A673 (cell line): ENCODE results near the gene U2AF1L4. TPM values are rescaled to one million over a fixed set of nuclear protein-coding genes. Genes with fewer than 3 reads are reported as not detected.

Experiments used
- BruUV-seq: library from RNA; stranded (reverse); fragments of 400-500 nt; replicated peaks from 2 replicates; lab custom pipeline; 2021; lab: Mats Ljungman, UMichigan
- CTCF ChIA-PET: fragments of 300-600 bp; sonication (Branson Sonifier 250); formaldehyde crosslinking; loops from one replicate; lab custom pipeline; 2022; ENCODE audit warnings: antibody characterized with exemption; lab: Charles Lee
- POLR2A ChIA-PET: fragments of 300-600 bp; sonication (Branson Sonifier 250); formaldehyde crosslinking; loops from one replicate; lab custom pipeline; 2022; ENCODE audit warnings: antibody characterized with exemption; ENCODE audit not compliant: low non-redundant PET; lab: Charles Lee
- DNase-seq: peaks from one replicate; pipeline ENCODE4 v3.0.0-alpha.2; 2015; ENCODE audit warnings: low spot score
- H3K27ac ChIP-seq: fragments of 200-600 bp; sonication (generic); 2 replicates; pipeline ENCODE4 v1.5.1; 2016; ENCODE audit warnings: mixed run types, low read depth, mild to moderate bottlenecking, mixed read lengths, antibody characterized with exemption, low read length; ENCODE audit not compliant: poor library complexity, severe bottlenecking
- H3K27me3 ChIP-seq: fragments of 200-600 bp; sonication (generic); replicated peaks from 2 replicates; pipeline ENCODE4 v1.6.1; 2017; ENCODE audit warnings: mixed run types, low read depth, mild to moderate bottlenecking, mixed read lengths, antibody characterized with exemption, low read length; ENCODE audit not compliant: insufficient read depth, poor library complexity
- H3K36me3 ChIP-seq: fragments of 200-600 bp; sonication (generic); 2 replicates; pipeline ENCODE4 v1.6.1; 2016; ENCODE audit warnings: mixed run types, mild to moderate bottlenecking, mixed read lengths, antibody characterized with exemption, low read length; ENCODE audit not compliant: insufficient read depth, poor library complexity, severe bottlenecking
- H3K4me1 ChIP-seq: fragments of 200-600 bp; sonication (generic); 2 replicates; pipeline ENCODE4 v1.6.1; 2017; ENCODE audit warnings: mixed run types, mild to moderate bottlenecking, mixed read lengths, antibody characterized with exemption, low read length; ENCODE audit not compliant: insufficient read depth, poor library complexity, severe bottlenecking
- H3K4me3 ChIP-seq: fragments of 200-600 bp; sonication (generic); 2 replicates; pipeline ENCODE4 v1.5.1; 2016; ENCODE audit warnings: low read depth, mixed run types, mild to moderate bottlenecking, mixed read lengths, low read length; ENCODE audit not compliant: poor library complexity, severe bottlenecking
- H3K9me3 ChIP-seq: fragments of 200-600 bp; sonication (generic); 2 replicates; pipeline ENCODE4 v1.6.1; 2016; ENCODE audit warnings: mixed run types, low read depth, mild to moderate bottlenecking, mixed read lengths, antibody characterized with exemption, low read length; ENCODE audit not compliant: poor library complexity, severe bottlenecking
- EZH2 ChIP-seq: fragments of 200-600 bp; sonication (generic); IDR thresholded peaks from 2 replicates; pipeline ENCODE4 v1.6.1; 2017; ENCODE audit warnings: borderline replicate concordance, low read depth, mild to moderate bottlenecking, mixed read lengths, antibody characterized with exemption, low read length; ENCODE audit not compliant: poor library complexity, severe bottlenecking
- intact Hi-C: fragments of 100-400 bp; cut with micrococcal nuclease; formaldehyde crosslinking; loops from one replicate; pipeline ENCODE4 v1.10.0; 2022; ENCODE audit not compliant: unreplicated experiment
- total RNA-seq: library from RNA; stranded (reverse); gene quantifications from 2 replicates; pipeline ENCODE4 v1.2.3, GENCODE V29; 2021
- TF ChIP-seq, protein P1 (sequence below): fragments of 300-800, 200-600 bp; sonication (generic); conservative IDR thresholded peaks from 2 replicates; pipeline ENCODE4 v1.5.1; 2017; ENCODE audit warnings: low read depth, mild to moderate bottlenecking, antibody characterized with exemption, low read length, moderate library complexity, mixed read lengths

The U2AF1L4 gene
- total RNA-seq, 1 experiment from 2014 or later: 21.0 TPM

GRCh38 chr19:35719402-35720162 is 25.6 kb downstream of the U2AF1L4 start:
- H3K27me3 ChIP-seq: no peaks in the 10 kb centered on the region
- H3K4me3 ChIP-seq: peak overlapping the region; percentile 96
- no peaks in the 10 kb centered on the region for H3K9me3 ChIP-seq
- DNase-seq: no peak
- TF ChIP-seq, protein P1, sequence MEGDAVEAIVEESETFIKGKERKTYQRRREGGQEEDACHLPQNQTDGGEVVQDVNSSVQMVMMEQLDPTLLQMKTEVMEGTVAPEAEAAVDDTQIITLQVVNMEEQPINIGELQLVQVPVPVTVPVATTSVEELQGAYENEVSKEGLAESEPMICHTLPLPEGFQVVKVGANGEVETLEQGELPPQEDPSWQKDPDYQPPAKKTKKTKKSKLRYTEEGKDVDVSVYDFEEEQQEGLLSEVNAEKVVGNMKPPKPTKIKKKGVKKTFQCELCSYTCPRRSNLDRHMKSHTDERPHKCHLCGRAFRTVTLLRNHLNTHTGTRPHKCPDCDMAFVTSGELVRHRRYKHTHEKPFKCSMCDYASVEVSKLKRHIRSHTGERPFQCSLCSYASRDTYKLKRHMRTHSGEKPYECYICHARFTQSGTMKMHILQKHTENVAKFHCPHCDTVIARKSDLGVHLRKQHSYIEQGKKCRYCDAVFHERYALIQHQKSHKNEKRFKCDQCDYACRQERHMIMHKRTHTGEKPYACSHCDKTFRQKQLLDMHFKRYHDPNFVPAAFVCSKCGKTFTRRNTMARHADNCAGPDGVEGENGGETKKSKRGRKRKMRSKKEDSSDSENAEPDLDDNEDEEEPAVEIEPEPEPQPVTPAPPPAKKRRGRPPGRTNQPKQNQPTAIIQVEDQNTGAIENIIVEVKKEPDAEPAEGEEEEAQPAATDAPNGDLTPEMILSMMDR: no peak
- no peak for TF ChIP-seq EZH2
- peaks cover 41% of the 10 kb centered on the region for H3K36me3 ChIP-seq
- ChIA-PET CTCF (no interaction called here), POLR2A (no interaction called here)
- BruUV-seq: TSS peak; percentile 31
- intact Hi-C loops: no loop called here
- peaks cover 8% of the 10 kb centered on the region for H3K4me1 ChIP-seq
- H3K27ac ChIP-seq: peak overlapping the region; percentile 90

- Histone ChIP-seq H3K9me3 (no peaks in the 10 kb centered on the region), H3K27me3 (no peaks in the 10 kb centered on the region), H3K27ac (peak overlapping the region; percentile 90), H3K36me3 (peaks cover 30% of the 10 kb centered on the region), H3K4me1 (peaks cover 8% of the 10 kb centered on the region), H3K4me3 (peak overlapping the region; percentile 96)
- ChIA-PET POLR2A (no interaction called here), CTCF (no interaction called here)
- peak; percentile 35 for DNase-seq
- TF ChIP-seq EZH2: no peak
- TF ChIP-seq, protein P1: no peak
- intact Hi-C loops: no loop called here
- no TSS peak for BruUV-seq
Measured at GRCh38 chr19:35718345-35719041, 26.7 kb downstream of the U2AF1L4 start.

DNA sequence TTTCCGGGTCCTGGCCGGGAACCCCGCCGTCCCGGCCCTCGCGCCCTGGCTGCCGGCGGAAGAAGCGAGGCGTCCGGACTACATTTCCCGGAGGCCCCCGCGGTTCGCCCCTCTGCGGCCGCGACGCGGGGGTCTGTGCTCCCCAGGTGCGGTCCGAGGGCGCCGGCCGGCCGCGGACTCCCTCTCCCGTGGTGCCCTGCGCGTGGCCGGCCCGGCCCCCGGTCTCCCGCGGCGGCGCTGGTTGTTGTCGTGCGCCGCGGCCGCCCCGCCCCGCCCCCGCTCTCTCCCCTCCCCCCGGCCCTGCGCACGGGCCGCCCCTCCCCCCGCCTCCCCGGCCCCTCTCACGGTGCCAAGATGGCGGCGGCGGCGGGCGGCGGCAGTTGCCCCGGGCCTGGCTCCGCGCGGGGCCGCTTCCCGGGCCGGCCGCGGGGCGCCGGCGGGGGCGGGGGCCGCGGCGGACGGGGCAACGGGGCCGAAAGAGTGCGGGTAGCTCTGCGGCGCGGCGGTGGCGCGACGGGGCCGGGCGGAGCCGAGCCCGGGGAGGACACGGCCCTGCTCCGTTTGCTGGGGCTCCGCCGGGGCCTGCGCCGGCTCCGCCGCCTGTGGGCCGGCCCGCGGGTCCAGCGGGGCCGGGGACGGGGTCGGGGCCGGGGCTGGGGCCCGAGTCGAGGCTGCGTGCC is 27.4 kb downstream of the U2AF1L4 start, which contains the start of gene KMT2B:
KMT2B (plus strand) TSS at position 339 of the 680 bp plus-strand sequence; CDS start at position 355, 16 bp downstream.
- BruUV-seq: no TSS peak
- Histone ChIP-seq H3K27me3 (no peaks in the 10 kb centered on the region), H3K27ac (peak within 1 kb of the TSS; percentile 90), H3K4me3 (peak within 1 kb of the TSS; percentile 96), H3K9me3 (no peaks in the 10 kb centered on the region), H3K36me3 (peaks cover 23% of the 10 kb centered on the region), H3K4me1 (peaks cover 8% of the 10 kb centered on the region)
- CTCF ChIA-PET: no interaction called here
- POLR2A ChIA-PET: no interaction called here
- TF ChIP-seq, protein P1: no peak
- TF ChIP-seq EZH2: no peak
- DNase-seq: no peak
- intact Hi-C loops: loop anchor here (2.0 kb wide), 2 partner anchors 23 to 169 kb away; no protein-coding TSS in a partner anchor
